Lower lobe of right lung (tissue), 2 donors: Measurements from ENCODE around the gene PRMT7. TPM values are rescaled to one million over a fixed set of nuclear protein-coding genes. Genes with fewer than 3 reads are reported as not detected.

ENCODE experiments used
- ATAC-seq, 2 donors: fragments of 200-7000 bp; cut with Tn5 transposase; one replicate each; pipeline ENCODE4 v1.9.1; 2020 to 2022; ENCODE audit warnings: mild to moderate bottlenecking in 2 of 2, moderate library complexity in 2 of 2
- DNase-seq: peaks from one replicate; pipeline ENCODE4 v3.0.0-alpha.2; 2020
- H3K27ac ChIP-seq: fragments of 200-600 bp; one replicate; pipeline ENCODE4 v1.8.0; 2022
- H3K27me3 ChIP-seq: fragments of 200-600 bp; one replicate; pipeline ENCODE4 v1.8.0; 2022; ENCODE audit warnings: low read depth
- H3K36me3 ChIP-seq: fragments of 200-600 bp; one replicate; pipeline ENCODE4 v1.8.0; 2022; ENCODE audit warnings: mild to moderate bottlenecking
- H3K4me1 ChIP-seq: fragments of 200-600 bp; one replicate; pipeline ENCODE4 v1.8.0; 2022
- H3K4me3 ChIP-seq: fragments of 200-600 bp; one replicate; pipeline ENCODE4 v1.8.0; 2022; ENCODE audit warnings: mild to moderate bottlenecking
- H3K9me3 ChIP-seq: fragments of 200-600 bp; one replicate; pipeline ENCODE4 v1.8.0; 2022
- intact Hi-C: fragments of 100-400 bp; cut with DNase I; formaldehyde crosslinking; loops from one replicate; pipeline ENCODE4 v1.11.0; 2022
- total RNA-seq: library from RNA; stranded (reverse); fragmentation: NEBNext Ultra II Directional; extraction: Animal tissue kit (Norgen Biotek cat#: 25700); gene quantifications from one replicate; pipeline ENCODE4 v1.2.1, GENCODE V29; 2021
- TF ChIP-seq, protein P1 (sequence below): fragments of 200-600 bp; IDR thresholded peaks from one replicate; pipeline ENCODE4 v1.8.0; 2022; ENCODE audit warnings: antibody characterized with exemption, mild to moderate bottlenecking
- donor health status: DM: no; HTN: yes; CAD: no; lungs with severe emphysema.

PRMT7 gene
- total RNA-seq, 1 donor from 2014 or later, result 36.1 TPM

DNA sequence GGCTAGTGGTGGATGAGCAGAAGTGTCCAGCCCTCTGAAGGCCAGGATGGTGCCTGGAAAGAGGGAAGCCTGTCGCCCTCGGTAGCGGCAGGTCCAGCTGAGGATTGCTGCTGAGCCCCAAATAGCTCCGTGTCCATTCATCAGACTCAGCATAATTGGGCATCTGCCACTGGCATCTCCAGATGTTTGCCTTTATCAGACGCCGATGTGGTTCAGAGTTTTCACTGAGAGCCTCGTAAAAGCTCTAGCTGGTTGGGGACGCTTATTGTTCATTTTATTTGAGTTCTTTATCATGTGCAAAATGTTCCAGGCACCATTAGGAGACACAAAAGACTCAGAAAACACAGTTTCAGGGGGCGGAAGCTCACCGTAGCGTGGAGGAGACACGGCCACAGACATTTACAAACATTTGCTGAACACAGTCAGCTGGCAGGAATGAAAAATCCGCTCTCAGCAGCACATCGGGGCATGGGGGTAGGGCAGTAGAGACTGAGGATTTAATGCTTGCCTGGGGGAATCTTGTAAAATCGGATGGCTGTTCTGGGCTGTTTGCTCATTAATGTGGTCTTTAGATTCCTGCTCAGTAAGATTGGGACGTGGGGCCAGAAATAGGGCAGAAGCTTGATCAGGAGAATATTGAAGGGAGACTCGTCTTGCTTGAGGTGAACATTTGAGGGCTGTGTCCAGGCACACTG is 95.8 kb downstream of the PRMT7 start:
- TF ChIP-seq, protein P1, sequence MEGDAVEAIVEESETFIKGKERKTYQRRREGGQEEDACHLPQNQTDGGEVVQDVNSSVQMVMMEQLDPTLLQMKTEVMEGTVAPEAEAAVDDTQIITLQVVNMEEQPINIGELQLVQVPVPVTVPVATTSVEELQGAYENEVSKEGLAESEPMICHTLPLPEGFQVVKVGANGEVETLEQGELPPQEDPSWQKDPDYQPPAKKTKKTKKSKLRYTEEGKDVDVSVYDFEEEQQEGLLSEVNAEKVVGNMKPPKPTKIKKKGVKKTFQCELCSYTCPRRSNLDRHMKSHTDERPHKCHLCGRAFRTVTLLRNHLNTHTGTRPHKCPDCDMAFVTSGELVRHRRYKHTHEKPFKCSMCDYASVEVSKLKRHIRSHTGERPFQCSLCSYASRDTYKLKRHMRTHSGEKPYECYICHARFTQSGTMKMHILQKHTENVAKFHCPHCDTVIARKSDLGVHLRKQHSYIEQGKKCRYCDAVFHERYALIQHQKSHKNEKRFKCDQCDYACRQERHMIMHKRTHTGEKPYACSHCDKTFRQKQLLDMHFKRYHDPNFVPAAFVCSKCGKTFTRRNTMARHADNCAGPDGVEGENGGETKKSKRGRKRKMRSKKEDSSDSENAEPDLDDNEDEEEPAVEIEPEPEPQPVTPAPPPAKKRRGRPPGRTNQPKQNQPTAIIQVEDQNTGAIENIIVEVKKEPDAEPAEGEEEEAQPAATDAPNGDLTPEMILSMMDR, result no peak
- no peak overlapping the region for H3K27ac ChIP-seq
- no peaks in the 10 kb centered on the region for H3K36me3 ChIP-seq
- DNase-seq (peak; percentile 18), ATAC-seq (no peak)
- intact Hi-C loops, result no loop called here
- no peaks in the 10 kb centered on the region for H3K27me3 ChIP-seq
- H3K4me1 ChIP-seq, result no peaks in the 10 kb centered on the region
- H3K4me3 ChIP-seq, result no peak overlapping the region
- H3K9me3 ChIP-seq, result no peaks in the 10 kb centered on the region

Other genes with a start within 250 kb of the PRMT7 start
- 61.6 TPM for gene NFATC3, start 225.6 kb upstream of the PRMT7 start, total RNA-seq
- gene ESRP2, start 74.9 kb upstream of the PRMT7 start, total RNA-seq, result 64.5 TPM
- 45.1 TPM for gene PLA2G15, start 65.6 kb upstream of the PRMT7 start, total RNA-seq
- gene SLC7A6, start 46.5 kb upstream of the PRMT7 start, total RNA-seq, result 47.1 TPM
- gene SLC7A6OS, start 73 bp upstream of the PRMT7 start, total RNA-seq, result 16.8 TPM
- 3.6 TPM for gene SMPD3, start 137.5 kb downstream of the PRMT7 start, total RNA-seq
- 25.7 TPM for gene ZFP90, start 228.3 kb downstream of the PRMT7 start, total RNA-seq